ENCODE measurements around the gene KRT4. TPM values are rescaled to one million over a fixed set of nuclear protein-coding genes. Genes with fewer than 3 reads are reported as not detected.

KRT4 gene
- total RNA-seq, 4 donors from 2014 or later = not detected

DNA sequence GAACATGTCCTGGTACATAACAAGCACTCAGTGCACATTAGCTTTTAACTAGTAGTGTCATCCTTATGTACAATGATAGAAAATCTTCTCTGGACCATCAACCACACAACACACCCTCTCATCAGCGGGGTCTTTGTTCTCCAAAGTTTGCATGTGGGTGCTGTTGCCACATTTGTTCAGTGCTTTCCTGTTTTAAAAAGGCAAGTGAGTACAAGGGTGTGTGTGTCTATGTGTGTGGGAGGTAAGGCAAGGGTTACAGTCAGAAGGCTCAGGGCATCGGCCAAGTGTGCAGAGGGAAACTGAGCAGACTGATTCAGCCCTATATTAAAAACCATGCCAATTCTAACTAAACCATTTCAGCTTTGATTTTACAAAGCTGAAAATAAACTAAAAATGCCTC is 54.7 kb downstream of the KRT4 start:
- Histone ChIP-seq H3K9me3 (peaks cover 0 to 27% (median 3%) of the 10 kb centered on the region in 4 donors), H3K36me3 (no peaks in the 10 kb centered on the region), H3K4me1 (no peaks in the 10 kb centered on the region), H3K27ac (no peak overlapping the region), H3K4me3 (no peak overlapping the region), H3K27me3 (no peaks in the 10 kb centered on the region)
- DNase-seq (ENCODE audit: low spot score in 2 of 2) = no peak
- TF ChIP-seq EP300 (IDR thresholded peaks at IDR 0.05) (no peak), POLR2A (IDR thresholded peaks at IDR 0.05) (no peak)
- TF ChIP-seq, protein P1, sequence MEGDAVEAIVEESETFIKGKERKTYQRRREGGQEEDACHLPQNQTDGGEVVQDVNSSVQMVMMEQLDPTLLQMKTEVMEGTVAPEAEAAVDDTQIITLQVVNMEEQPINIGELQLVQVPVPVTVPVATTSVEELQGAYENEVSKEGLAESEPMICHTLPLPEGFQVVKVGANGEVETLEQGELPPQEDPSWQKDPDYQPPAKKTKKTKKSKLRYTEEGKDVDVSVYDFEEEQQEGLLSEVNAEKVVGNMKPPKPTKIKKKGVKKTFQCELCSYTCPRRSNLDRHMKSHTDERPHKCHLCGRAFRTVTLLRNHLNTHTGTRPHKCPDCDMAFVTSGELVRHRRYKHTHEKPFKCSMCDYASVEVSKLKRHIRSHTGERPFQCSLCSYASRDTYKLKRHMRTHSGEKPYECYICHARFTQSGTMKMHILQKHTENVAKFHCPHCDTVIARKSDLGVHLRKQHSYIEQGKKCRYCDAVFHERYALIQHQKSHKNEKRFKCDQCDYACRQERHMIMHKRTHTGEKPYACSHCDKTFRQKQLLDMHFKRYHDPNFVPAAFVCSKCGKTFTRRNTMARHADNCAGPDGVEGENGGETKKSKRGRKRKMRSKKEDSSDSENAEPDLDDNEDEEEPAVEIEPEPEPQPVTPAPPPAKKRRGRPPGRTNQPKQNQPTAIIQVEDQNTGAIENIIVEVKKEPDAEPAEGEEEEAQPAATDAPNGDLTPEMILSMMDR (IDR thresholded peaks at IDR 0.05) = no peak
- WGBS, 2 donors = 16 to 18% methylated on average over 2 of the region's 2 CpGs

DNA sequence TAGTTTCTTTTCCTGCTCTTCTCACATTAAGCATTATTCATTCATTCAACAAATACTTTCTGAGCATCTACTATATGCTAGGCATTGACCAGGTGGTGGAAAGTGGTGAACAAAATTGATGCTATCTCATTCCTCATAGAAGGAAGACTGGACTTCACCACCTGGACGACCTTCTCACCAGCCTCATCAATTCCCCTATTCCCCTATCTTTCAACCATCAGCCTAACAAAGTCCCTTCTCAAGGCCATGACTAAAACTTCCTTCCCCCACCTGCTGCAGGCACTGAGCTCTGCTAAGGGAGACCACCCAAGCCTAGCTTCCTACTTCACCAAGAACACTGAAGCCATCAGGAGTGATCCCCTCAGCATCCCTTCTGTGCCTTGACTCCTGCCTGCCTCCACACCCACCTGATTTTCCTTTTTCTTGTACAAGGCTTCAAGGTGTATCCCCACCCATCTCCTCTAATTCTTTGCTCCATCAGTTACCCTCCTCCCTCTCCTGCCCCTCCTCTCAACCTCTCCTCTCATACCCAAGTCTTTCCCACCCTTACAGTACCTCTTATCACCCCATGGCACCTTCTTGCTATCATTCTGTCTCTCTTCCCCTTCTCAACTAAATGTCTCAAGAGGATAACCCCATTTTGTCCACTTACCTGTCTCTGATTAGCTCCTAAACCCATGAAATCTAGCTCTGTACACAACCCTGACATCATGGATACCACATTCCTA is 56.3 kb downstream of the KRT4 start:
- TF ChIP-seq POLR2A (IDR thresholded peaks at IDR 0.05) = no peak
- TF ChIP-seq EP300 (IDR thresholded peaks at IDR 0.05) = no peak
- TF ChIP-seq, protein P1 (IDR thresholded peaks at IDR 0.05) = no peak
- H3K4me1 ChIP-seq = no peaks in the 10 kb centered on the region
- H3K27ac ChIP-seq = no peak overlapping the region
- H3K36me3 ChIP-seq = no peaks in the 10 kb centered on the region
- DNase-seq (ENCODE audit: low spot score in 2 of 2) = no peak
- peaks cover 0 to 27% (median 3%) of the 10 kb centered on the region in 4 donors for H3K9me3 ChIP-seq
- H3K4me3 ChIP-seq = no peak overlapping the region
- no peaks in the 10 kb centered on the region for H3K27me3 ChIP-seq
- WGBS, 2 donors = 33 to 41% methylated on average over 1 of the region's 1 CpG

Small RNA genes within 50 kb of the gene (small RNA-seq; reads per million reads assigned to genes)
- not detected for gene AC107016.2

Other genes with a start within 250 kb of the KRT4 start
- not detected for gene KRT74, start 240.3 kb downstream of the KRT4 start, total RNA-seq
- not detected for gene KRT72, start 212.7 kb downstream of the KRT4 start, total RNA-seq
- gene KRT73, start 195.6 kb downstream of the KRT4 start, total RNA-seq = not detected
- not detected for gene KRT2, start 161.9 kb downstream of the KRT4 start, total RNA-seq
- gene KRT1, start 133.7 kb downstream of the KRT4 start, total RNA-seq = not detected
- not detected for gene KRT77, start 110.6 kb downstream of the KRT4 start, total RNA-seq
- gene KRT76, start 36.8 kb downstream of the KRT4 start, total RNA-seq = not detected
- gene KRT3, start 18.0 kb downstream of the KRT4 start, total RNA-seq = not detected
- gene KRT79, start 20.2 kb upstream of the KRT4 start, total RNA-seq = 1 to 10 TPM in 1 of 4 donors, not detected in 3; 3.9 TPM
- 10 to 100 TPM in 1 of 4 donors, not detected in 3; 10.8 TPM for gene KRT78, start 34.9 kb upstream of the KRT4 start, total RNA-seq
- 10 to 100 TPM in 2 of 4 donors, 1 to 10 TPM in 1, under 1 TPM in 1; 0.20 to 19.7 (median 10.2) TPM for gene KRT8, start 91.0 kb upstream of the KRT4 start, total RNA-seq
- gene KRT18, start 135.0 kb upstream of the KRT4 start, total RNA-seq = 1 to 10 TPM in 3 of 4 donors, under 1 TPM in 1; 0.78 to 8.1 (median 3.5) TPM
- 100 to 1,000 TPM; 297 to 484 (median 401) TPM for gene EIF4B, start 192.3 kb upstream of the KRT4 start, total RNA-seq
- 100 to 1,000 TPM; 411 to 653 (median 546) TPM for gene TNS2, start 235.9 kb upstream of the KRT4 start, total RNA-seq

All from tibial nerve (tissue), 4 donors.